Natural killer cell (primary cell): ENCODE results near the gene PRMT7. TPM values are rescaled to one million over a fixed set of nuclear protein-coding genes. Genes with fewer than 3 reads are reported as not detected.

Experiments
- ATAC-seq, 3 donors: fragments of 150-1000 bp in 2 of 3; fragments of 200-7000 bp in 1 of 3; cut with Tn5 transposase; 1 replicate in 1 of 3; 2 replicates in 2 of 3; pipeline ENCODE4 v1.10.0; 2021; ENCODE audit warnings: mild to moderate bottlenecking in 2 of 3, moderate library complexity in 2 of 3
- DNase-seq, 2 donors: peaks; one replicate each; pipeline versions ENCODE4 v3.0.0 to v3.0.0-alpha.2; 2013 to 2021; ENCODE audit warnings: mixed read lengths in 1 of 2
- H3K27ac ChIP-seq: one replicate; pipeline ENCODE4 v1.5.1; 2013; ENCODE audit warnings: mild to moderate bottlenecking, low read length
- H3K27me3 ChIP-seq: one replicate; pipeline ENCODE4 v1.6.1; 2013; ENCODE audit warnings: low read length; ENCODE audit not compliant: control insufficient read depth, insufficient read depth
- H3K36me3 ChIP-seq: one replicate; pipeline ENCODE4 v1.6.1; 2013; ENCODE audit warnings: low read length; ENCODE audit not compliant: control insufficient read depth, insufficient read depth
- H3K4me1 ChIP-seq: one replicate; pipeline ENCODE4 v1.6.1; 2013; ENCODE audit warnings: low read length; ENCODE audit not compliant: control insufficient read depth, insufficient read depth
- H3K4me3 ChIP-seq: one replicate; pipeline ENCODE4 v1.5.1; 2013; ENCODE audit warnings: low read length
- H3K9me3 ChIP-seq: one replicate; pipeline ENCODE4 v1.6.1; 2013; ENCODE audit warnings: low read length; ENCODE audit not compliant: control insufficient read depth, insufficient read depth
- H3K27ac Mint-ChIP-seq, 2 donors: one replicate each; pipeline ENCODE4 v1.8.0; 2022; ENCODE audit warnings: mild to moderate bottlenecking in 2 of 2, mixed read lengths in 2 of 2, moderate library complexity in 1 of 2
- H3K27me3 Mint-ChIP-seq, 2 donors: one replicate each; pipeline ENCODE4 v1.8.0; 2022; ENCODE audit warnings: low read depth in 2 of 2, mixed read lengths in 2 of 2
- H3K36me3 Mint-ChIP-seq: one replicate; pipeline ENCODE4 v1.8.0; 2022; ENCODE audit warnings: mixed read lengths
- H3K4me1 Mint-ChIP-seq, 2 donors: one replicate each; pipeline ENCODE4 v1.8.0; 2022; ENCODE audit warnings: mixed read lengths in 2 of 2
- H3K4me3 Mint-ChIP-seq: one replicate; pipeline ENCODE4 v1.8.0; 2022; ENCODE audit warnings: mild to moderate bottlenecking, moderate library complexity, mixed read lengths
- H3K9me3 Mint-ChIP-seq, 2 donors: one replicate each; pipeline ENCODE4 v1.8.0; 2022; ENCODE audit warnings: mixed read lengths in 2 of 2
- WGBS: methylation state at CpG from one replicate; pipeline ENCODE4 v1.1.7; 2013; ENCODE audit warnings: missing lambda C conversion rate; ENCODE audit not compliant: insufficient coverage; 5-methylcytosine and 5-hydroxymethylcytosine counted together
- intact Hi-C: fragments of 100-400 bp; cut with micrococcal nuclease; formaldehyde crosslinking; loops from one replicate; pipeline ENCODE4 v1.14.2; 2022
- total RNA-seq, 4 donors: library from RNA; stranded (reverse); fragments of 120-200 nt in 1 of 4; gene quantifications; one replicate each; pipeline versions ENCODE4 v1.2.3 to v1.2.4, GENCODE V29; 2013 to 2022
- TF ChIP-seq, protein P1 (sequence below): fragments of 200-600 bp; IDR thresholded peaks from one replicate; pipeline ENCODE4 v1.8.0; 2022; ENCODE audit warnings: antibody characterized with exemption

The PRMT7 gene
- total RNA-seq, 3 donors from 2014 or later (not counting 1 experiment from before 2014, with no cell fraction given): 60.7 to 84.7 (median 68.2) TPM

DNA sequence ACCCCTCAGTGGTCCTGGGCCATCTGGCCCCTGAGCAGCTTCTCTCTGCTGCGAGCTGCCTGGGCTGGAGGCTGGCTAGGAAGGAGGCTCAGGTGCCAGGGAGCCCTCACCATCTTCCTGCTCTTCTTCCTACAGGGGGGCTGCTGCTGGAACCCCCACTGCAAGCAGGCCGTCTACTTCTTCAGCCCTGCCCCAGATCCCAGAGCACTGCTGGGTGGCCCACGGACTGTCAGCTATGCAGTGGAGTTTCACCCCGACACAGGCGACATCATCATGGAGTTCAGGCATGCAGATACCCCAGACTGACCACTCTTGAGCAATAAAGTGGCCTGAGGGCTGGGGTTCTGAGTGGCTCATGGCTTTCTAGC, 46.1 kb downstream of the PRMT7 start:
- no peaks in the 10 kb centered on the region for H3K9me3 ChIP-seq
- ATAC-seq (no peak), DNase-seq (no peak)
- H3K36me3 ChIP-seq: peaks cover 40% of the 10 kb centered on the region
- Mint-ChIP-seq H3K4me3 (peak overlapping the region; percentile 83), H3K36me3 (no peaks in the 10 kb centered on the region), H3K27ac (peak overlapping the region in 1 of 2 donors; percentile 61), H3K4me1 (peaks cover 30 to 43% of the 10 kb centered on the region in 2 donors), H3K9me3 (no peaks in the 10 kb centered on the region), H3K27me3 (no peaks in the 10 kb centered on the region)
- WGBS: 70% methylated on average over 5 of the region's 5 CpGs
- TF ChIP-seq, protein P1, sequence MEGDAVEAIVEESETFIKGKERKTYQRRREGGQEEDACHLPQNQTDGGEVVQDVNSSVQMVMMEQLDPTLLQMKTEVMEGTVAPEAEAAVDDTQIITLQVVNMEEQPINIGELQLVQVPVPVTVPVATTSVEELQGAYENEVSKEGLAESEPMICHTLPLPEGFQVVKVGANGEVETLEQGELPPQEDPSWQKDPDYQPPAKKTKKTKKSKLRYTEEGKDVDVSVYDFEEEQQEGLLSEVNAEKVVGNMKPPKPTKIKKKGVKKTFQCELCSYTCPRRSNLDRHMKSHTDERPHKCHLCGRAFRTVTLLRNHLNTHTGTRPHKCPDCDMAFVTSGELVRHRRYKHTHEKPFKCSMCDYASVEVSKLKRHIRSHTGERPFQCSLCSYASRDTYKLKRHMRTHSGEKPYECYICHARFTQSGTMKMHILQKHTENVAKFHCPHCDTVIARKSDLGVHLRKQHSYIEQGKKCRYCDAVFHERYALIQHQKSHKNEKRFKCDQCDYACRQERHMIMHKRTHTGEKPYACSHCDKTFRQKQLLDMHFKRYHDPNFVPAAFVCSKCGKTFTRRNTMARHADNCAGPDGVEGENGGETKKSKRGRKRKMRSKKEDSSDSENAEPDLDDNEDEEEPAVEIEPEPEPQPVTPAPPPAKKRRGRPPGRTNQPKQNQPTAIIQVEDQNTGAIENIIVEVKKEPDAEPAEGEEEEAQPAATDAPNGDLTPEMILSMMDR: no peak
- peaks cover 40% of the 10 kb centered on the region for H3K4me1 ChIP-seq
- intact Hi-C loops: no loop called here
- no peak overlapping the region for H3K27ac ChIP-seq
- no peaks in the 10 kb centered on the region for H3K27me3 ChIP-seq
- no peak overlapping the region for H3K4me3 ChIP-seq

- DNase-seq (no peak), ATAC-seq (no peak)
- Histone ChIP-seq H3K36me3 (peaks cover 35% of the 10 kb centered on the region), H3K27me3 (no peaks in the 10 kb centered on the region), H3K9me3 (no peaks in the 10 kb centered on the region), H3K27ac (no peak overlapping the region), H3K4me1 (peaks cover 40% of the 10 kb centered on the region), H3K4me3 (no peak overlapping the region)
- Mint-ChIP-seq H3K4me1 (peaks cover 30 to 43% of the 10 kb centered on the region in 2 donors), H3K9me3 (no peaks in the 10 kb centered on the region), H3K4me3 (peak overlapping the region; percentile 75), H3K36me3 (no peaks in the 10 kb centered on the region), H3K27me3 (no peaks in the 10 kb centered on the region), H3K27ac (peak overlapping the region in 1 of 2 donors; percentile 48)
- WGBS: 92% methylated on average over 9 of the region's 9 CpGs
- TF ChIP-seq, protein P1: no peak
- intact Hi-C loops: no loop called here
These were observed 46.7 kb downstream of the PRMT7 start for GRCh38 chr16:68357521-68357922.

DNA sequence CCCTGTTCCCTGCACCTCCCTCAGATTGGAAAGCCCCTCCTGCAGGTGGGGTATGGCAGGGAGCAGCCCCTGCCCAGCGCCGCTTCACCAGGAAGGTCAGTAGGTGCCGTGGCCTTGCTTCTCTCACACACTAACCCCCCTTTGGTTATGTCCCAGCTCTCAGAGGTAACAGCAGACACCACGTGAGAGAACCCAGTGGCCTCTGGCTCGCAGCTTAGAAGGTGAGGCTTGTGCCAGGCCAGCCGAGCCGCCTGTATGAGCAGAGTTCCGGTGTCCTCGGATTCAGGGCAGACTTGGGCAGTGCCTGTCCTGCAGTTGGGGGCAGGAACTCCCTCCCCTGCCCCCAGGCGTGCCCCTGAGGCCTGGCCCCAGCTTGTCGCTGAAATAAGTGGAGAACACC, 47.1 kb downstream of the PRMT7 start:
- H3K27me3 ChIP-seq: no peaks in the 10 kb centered on the region
- Mint-ChIP-seq H3K4me3 (peak overlapping the region; percentile 75), H3K27ac (peak overlapping the region; percentile 42 to 48), H3K36me3 (no peaks in the 10 kb centered on the region), H3K27me3 (no peaks in the 10 kb centered on the region), H3K4me1 (peaks cover 30 to 43% of the 10 kb centered on the region in 2 donors), H3K9me3 (no peaks in the 10 kb centered on the region)
- no peak overlapping the region for H3K27ac ChIP-seq
- no peaks in the 10 kb centered on the region for H3K9me3 ChIP-seq
- H3K4me1 ChIP-seq: peaks cover 40% of the 10 kb centered on the region
- ATAC-seq (peak in 1 of 3 donors; percentile 34), DNase-seq (no peak)
- WGBS: 66% methylated on average over 11 of the region's 11 CpGs
- TF ChIP-seq, protein P1: no peak
- intact Hi-C loops: no loop called here
- peaks cover 33% of the 10 kb centered on the region for H3K36me3 ChIP-seq
- no peak overlapping the region for H3K4me3 ChIP-seq

- ATAC-seq (no peak), DNase-seq (no peak)
- no peaks in the 10 kb centered on the region for H3K27me3 ChIP-seq
- TF ChIP-seq, protein P1: no peak
- Mint-ChIP-seq H3K36me3 (no peaks in the 10 kb centered on the region), H3K4me1 (peaks cover 30 to 43% of the 10 kb centered on the region in 2 donors), H3K27me3 (no peaks in the 10 kb centered on the region), H3K27ac (no peak overlapping the region), H3K4me3 (no peak overlapping the region), H3K9me3 (no peaks in the 10 kb centered on the region)
- no peak overlapping the region for H3K4me3 ChIP-seq
- intact Hi-C loops: no loop called here
- H3K27ac ChIP-seq: no peak overlapping the region
- H3K4me1 ChIP-seq: peaks cover 40% of the 10 kb centered on the region
- WGBS: 97% methylated on average over 13 of the region's 13 CpGs
- H3K36me3 ChIP-seq: peaks cover 24% of the 10 kb centered on the region
- no peaks in the 10 kb centered on the region for H3K9me3 ChIP-seq
These were observed 48.1 kb downstream of the PRMT7 start for GRCh38 chr16:68358951-68359350.
